ENCODE results near the gene TMPRSS2. TPM values are rescaled to one million over a fixed set of nuclear protein-coding genes. Genes with fewer than 3 reads are reported as not detected.

Gene TMPRSS2
- not detected in 2 replicates for total RNA-seq

GRCh38 chr21:41507521-41508414, at the start of gene TMPRSS2:
Gene TMPRSS2, minus strand, starts transcription at chr21:41508158. Its CDS starts 10,025 bp downstream, at chr21:41498133.

DNA sequence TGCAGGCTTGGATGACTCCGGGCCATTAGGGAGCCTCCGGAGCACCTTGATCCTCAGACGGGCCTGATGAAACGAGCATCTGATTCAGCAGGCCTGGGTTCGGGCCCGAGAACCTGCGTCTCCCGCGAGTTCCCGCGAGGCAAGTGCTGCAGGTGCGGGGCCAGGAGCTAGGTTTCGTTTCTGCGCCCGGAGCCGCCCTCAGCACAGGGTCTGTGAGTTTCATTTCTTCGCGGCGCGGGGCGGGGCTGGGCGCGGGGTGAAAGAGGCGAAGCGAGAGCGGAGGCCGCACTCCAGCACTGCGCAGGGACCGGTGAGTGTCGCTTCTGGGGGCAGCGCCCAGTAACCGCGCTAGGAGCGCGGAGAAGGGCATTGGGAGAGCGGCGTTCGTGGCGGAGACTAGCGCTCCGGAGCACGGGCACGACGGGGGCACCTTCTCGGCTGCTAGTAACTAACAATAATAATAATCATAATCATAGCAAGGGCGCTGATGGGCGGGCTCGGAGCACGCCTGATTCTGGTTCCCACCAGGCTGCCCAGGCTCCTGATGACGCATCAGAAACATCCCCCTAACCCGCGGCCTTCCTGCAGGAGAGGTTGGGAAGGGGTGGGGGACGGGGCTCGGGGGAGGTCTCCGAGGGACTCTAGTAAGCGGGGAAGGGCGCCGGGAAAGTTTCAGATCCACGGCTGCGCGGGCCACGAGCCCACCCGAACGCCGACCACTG, 81.8 kb downstream of the TMPRSS2 start, which contains the start of gene MX1:
Gene MX1 (plus strand): TSS at position 286 of the 722 bp plus-strand sequence. CDS start 5,832 bp downstream, outside the sequence.

Other genes with a start within 250 kb of the TMPRSS2 start
- gene FAM3B, start 191.4 kb downstream of the TMPRSS2 start, total RNA-seq = not detected in 2 replicates
- 4.8 and 5.3 TPM in 2 replicates for gene MX2, start 146.1 kb downstream of the TMPRSS2 start, total RNA-seq
- 7.1 and 9.8 TPM in 2 replicates for gene MX1, start 81.9 kb downstream of the TMPRSS2 start, total RNA-seq